Neural cell (in vitro differentiated cells): ENCODE results near the gene SPON1.

Source experiments
- POLR2AphosphoS5 ChIP-seq: IDR thresholded peaks from 2 replicates; pipeline ENCODE4 v1.6.1; 2012
- RAD21 ChIP-seq: fragments of 450-650 bp; conservative IDR thresholded peaks from 2 replicates; pipeline ENCODE4 v1.6.1; 2014; ENCODE audit warnings: antibody characterized with exemption, mild to moderate bottlenecking, moderate library complexity
- TAF1 ChIP-seq: IDR thresholded peaks from 2 replicates; pipeline ENCODE4 v1.6.1; 2012; ENCODE audit warnings: low read depth
- TF ChIP-seq, protein P1 (sequence below): IDR thresholded peaks from 2 replicates; pipeline ENCODE4 v1.6.1; 2012; ENCODE audit warnings: borderline replicate concordance
- TF ChIP-seq, protein P2 (sequence below): fragments of 450-650 bp; IDR thresholded peaks from 2 replicates; pipeline ENCODE4 v1.5.1; 2014; ENCODE audit warnings: antibody characterized with exemption, mild to moderate bottlenecking, moderate library complexity; ENCODE audit not compliant: poor library complexity, severe bottlenecking

DNA sequence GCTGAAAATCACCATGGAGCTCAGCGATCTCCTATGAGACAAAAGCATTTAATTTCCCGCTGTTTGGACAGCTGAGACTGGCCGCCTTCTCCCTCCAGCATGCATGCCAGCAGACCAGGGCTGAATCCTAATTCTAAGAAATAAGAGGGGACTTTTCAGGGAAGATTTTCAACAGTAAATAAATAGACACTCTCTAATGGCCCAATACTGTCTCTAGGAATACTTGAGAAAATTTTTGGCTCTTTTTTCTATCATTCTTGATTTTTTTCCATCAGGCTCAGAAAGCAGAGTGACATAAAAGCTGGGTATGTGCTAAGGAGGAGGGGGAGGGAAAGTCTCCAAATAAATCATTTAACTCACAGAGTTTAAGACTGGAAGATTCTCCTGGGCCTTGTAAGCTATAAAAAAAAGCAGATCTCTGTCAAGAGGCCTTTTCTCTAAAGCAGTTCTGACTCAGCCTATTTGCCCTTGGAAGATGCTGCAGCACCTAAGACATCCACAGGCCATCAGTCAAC is 17.6 kb upstream of the SPON1 start:
- TF ChIP-seq, protein P1, sequence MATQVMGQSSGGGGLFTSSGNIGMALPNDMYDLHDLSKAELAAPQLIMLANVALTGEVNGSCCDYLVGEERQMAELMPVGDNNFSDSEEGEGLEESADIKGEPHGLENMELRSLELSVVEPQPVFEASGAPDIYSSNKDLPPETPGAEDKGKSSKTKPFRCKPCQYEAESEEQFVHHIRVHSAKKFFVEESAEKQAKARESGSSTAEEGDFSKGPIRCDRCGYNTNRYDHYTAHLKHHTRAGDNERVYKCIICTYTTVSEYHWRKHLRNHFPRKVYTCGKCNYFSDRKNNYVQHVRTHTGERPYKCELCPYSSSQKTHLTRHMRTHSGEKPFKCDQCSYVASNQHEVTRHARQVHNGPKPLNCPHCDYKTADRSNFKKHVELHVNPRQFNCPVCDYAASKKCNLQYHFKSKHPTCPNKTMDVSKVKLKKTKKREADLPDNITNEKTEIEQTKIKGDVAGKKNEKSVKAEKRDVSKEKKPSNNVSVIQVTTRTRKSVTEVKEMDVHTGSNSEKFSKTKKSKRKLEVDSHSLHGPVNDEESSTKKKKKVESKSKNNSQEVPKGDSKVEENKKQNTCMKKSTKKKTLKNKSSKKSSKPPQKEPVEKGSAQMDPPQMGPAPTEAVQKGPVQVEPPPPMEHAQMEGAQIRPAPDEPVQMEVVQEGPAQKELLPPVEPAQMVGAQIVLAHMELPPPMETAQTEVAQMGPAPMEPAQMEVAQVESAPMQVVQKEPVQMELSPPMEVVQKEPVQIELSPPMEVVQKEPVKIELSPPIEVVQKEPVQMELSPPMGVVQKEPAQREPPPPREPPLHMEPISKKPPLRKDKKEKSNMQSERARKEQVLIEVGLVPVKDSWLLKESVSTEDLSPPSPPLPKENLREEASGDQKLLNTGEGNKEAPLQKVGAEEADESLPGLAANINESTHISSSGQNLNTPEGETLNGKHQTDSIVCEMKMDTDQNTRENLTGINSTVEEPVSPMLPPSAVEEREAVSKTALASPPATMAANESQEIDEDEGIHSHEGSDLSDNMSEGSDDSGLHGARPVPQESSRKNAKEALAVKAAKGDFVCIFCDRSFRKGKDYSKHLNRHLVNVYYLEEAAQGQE = no peak
- TF ChIP-seq RAD21 (no peak), TAF1 (no peak), POLR2AphosphoS5 (no peak)
- TF ChIP-seq, protein P2, sequence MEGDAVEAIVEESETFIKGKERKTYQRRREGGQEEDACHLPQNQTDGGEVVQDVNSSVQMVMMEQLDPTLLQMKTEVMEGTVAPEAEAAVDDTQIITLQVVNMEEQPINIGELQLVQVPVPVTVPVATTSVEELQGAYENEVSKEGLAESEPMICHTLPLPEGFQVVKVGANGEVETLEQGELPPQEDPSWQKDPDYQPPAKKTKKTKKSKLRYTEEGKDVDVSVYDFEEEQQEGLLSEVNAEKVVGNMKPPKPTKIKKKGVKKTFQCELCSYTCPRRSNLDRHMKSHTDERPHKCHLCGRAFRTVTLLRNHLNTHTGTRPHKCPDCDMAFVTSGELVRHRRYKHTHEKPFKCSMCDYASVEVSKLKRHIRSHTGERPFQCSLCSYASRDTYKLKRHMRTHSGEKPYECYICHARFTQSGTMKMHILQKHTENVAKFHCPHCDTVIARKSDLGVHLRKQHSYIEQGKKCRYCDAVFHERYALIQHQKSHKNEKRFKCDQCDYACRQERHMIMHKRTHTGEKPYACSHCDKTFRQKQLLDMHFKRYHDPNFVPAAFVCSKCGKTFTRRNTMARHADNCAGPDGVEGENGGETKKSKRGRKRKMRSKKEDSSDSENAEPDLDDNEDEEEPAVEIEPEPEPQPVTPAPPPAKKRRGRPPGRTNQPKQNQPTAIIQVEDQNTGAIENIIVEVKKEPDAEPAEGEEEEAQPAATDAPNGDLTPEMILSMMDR = no peak
